IMR-90 (cell line): Measurements from ENCODE around the gene CLEC9A. TPM values are rescaled to one million over a fixed set of nuclear protein-coding genes. Genes with fewer than 3 reads are reported as not detected.

ENCODE experiments used
- ATAC-seq: fragments of 200-7000 bp; cut with Tn5 transposase; 2 replicates; pipeline ENCODE4 v1.9.1; 2020; ENCODE audit warnings: low read depth, mild to moderate bottlenecking, moderate library complexity
- BruUV-seq: library from RNA; stranded (reverse); fragments of 400-500 nt; replicated peaks from 2 replicates; lab custom pipeline; 2021; lab: Mats Ljungman, UMichigan
- CTCF ChIA-PET: fragments of 300-600 bp; formaldehyde crosslinking; extraction: SDS; loops from one replicate; lab custom pipeline; 2021; ENCODE audit warnings: antibody characterized with exemption; lab: Yijun Ruan, JAX
- POLR2A ChIA-PET: fragments of 300-600 bp; sonication (Branson Sonifier 250); formaldehyde crosslinking; loops from one replicate; lab custom pipeline; 2022; ENCODE audit warnings: antibody characterized with exemption; ENCODE audit not compliant: unreplicated experiment; lab: Charles Lee
- DNase-seq: peaks from one replicate; pipeline ENCODE4 v3.0.0; 2013
- H2AFZ ChIP-seq: replicated peaks from 2 replicates; pipeline ENCODE3; 2013; ENCODE audit warnings: low read length, mild to moderate bottlenecking; ENCODE audit not compliant: poor library complexity
- H2AK5ac ChIP-seq: 2 replicates; pipeline ENCODE4 v1.6.1; 2013; ENCODE audit warnings: low read depth, low read length, inconsistent platforms
- H2AK9ac ChIP-seq: replicated peaks from 2 replicates; pipeline ENCODE3; 2013; ENCODE audit warnings: mild to moderate bottlenecking, low read depth, low read length, moderate library complexity; ENCODE audit not compliant: poor library complexity
- H2BK120ac ChIP-seq: 2 replicates; pipeline ENCODE4 v1.6.1; 2013; ENCODE audit warnings: low read depth, low read length, inconsistent platforms
- H2BK15ac ChIP-seq: 3 replicates; pipeline ENCODE4 v1.6.1; 2013; ENCODE audit warnings: low read depth, low read length, inconsistent platforms
- H2BK20ac ChIP-seq: 2 replicates; pipeline ENCODE4 v1.6.1; 2013; ENCODE audit warnings: low read depth, mild to moderate bottlenecking, inconsistent platforms, low read length, moderate library complexity
- H2BK5ac ChIP-seq: 2 replicates; pipeline ENCODE4 v1.6.1; 2013; ENCODE audit warnings: mild to moderate bottlenecking, low read depth, low read length, inconsistent platforms; ENCODE audit not compliant: poor library complexity, severe bottlenecking
- H3K14ac ChIP-seq: replicated peaks from 2 replicates; pipeline ENCODE4 v1.6.1; 2013; ENCODE audit warnings: low read depth, low read length, inconsistent platforms
- H3K18ac ChIP-seq: 2 replicates; pipeline ENCODE4 v1.6.1; 2013; ENCODE audit warnings: low read depth, low read length, control low read depth
- H3K23ac ChIP-seq: 2 replicates; pipeline ENCODE4 v1.6.1; 2013; ENCODE audit warnings: low read depth, low read length, inconsistent platforms
- H3K27ac ChIP-seq: 2 replicates; pipeline ENCODE4 v1.5.1; 2013; ENCODE audit warnings: mild to moderate bottlenecking, control low read depth, low read length; ENCODE audit not compliant: insufficient read depth
- H3K27me3 ChIP-seq: 2 replicates; pipeline ENCODE4 v1.6.1; 2013; ENCODE audit warnings: low read length; ENCODE audit not compliant: control insufficient read depth, insufficient read depth
- H3K36me3 ChIP-seq: 2 replicates; pipeline ENCODE4 v1.6.1; 2013; ENCODE audit warnings: low read length, mixed read lengths; ENCODE audit not compliant: control insufficient read depth, insufficient read depth
- H3K4ac ChIP-seq: 2 replicates; pipeline ENCODE4 v1.6.1; 2013; ENCODE audit warnings: low read depth, low read length, inconsistent platforms
- H3K4me1 ChIP-seq: 2 replicates; pipeline ENCODE4 v1.6.1; 2013; ENCODE audit warnings: low read length, mixed read lengths; ENCODE audit not compliant: control insufficient read depth, insufficient read depth
- H3K4me2 ChIP-seq: 2 replicates; pipeline ENCODE4 v1.6.1; 2013; ENCODE audit warnings: low read depth, mild to moderate bottlenecking, control low read depth, low read length, moderate library complexity
- H3K4me3 ChIP-seq: 2 replicates; pipeline ENCODE4 v1.5.1; 2013; ENCODE audit warnings: low read depth, mild to moderate bottlenecking, control low read depth, low read length, moderate library complexity; ENCODE audit not compliant: insufficient read depth
- H3K56ac ChIP-seq: 2 replicates; pipeline ENCODE4 v1.6.1; 2013; ENCODE audit warnings: low read length, inconsistent platforms; ENCODE audit not compliant: insufficient read depth; ENCODE audit errors: extremely low read depth
- H3K79me1 ChIP-seq, 2 experiments: 2 replicates each; pipeline ENCODE4 v1.6.1; 2013; ENCODE audit warnings: low read length in 2 of 2, inconsistent platforms in 1 of 2, low read depth in 1 of 2
- H3K9ac ChIP-seq: 2 replicates; pipeline ENCODE4 v1.6.1; 2013; ENCODE audit warnings: low read depth, low read length, control low read depth
- H3K9me1 ChIP-seq: 2 replicates; pipeline ENCODE4 v1.6.1; 2013; ENCODE audit warnings: low read length, inconsistent platforms; ENCODE audit not compliant: insufficient read depth
- H3K9me3 ChIP-seq: 2 replicates; pipeline ENCODE4 v1.6.1; 2013; ENCODE audit warnings: low read length; ENCODE audit not compliant: control insufficient read depth, insufficient read depth
- H4K20me1 ChIP-seq: 2 replicates; pipeline ENCODE4 v1.6.1; 2013; ENCODE audit warnings: low read length, inconsistent platforms; ENCODE audit not compliant: insufficient read depth
- H4K5ac ChIP-seq: 2 replicates; pipeline ENCODE4 v1.6.1; 2013; ENCODE audit warnings: mild to moderate bottlenecking, low read depth, low read length, control low read depth
- H4K8ac ChIP-seq, 2 experiments: 2 replicates each; pipeline ENCODE4 v1.6.1; 2013; ENCODE audit warnings: low read depth in 2 of 2, low read length in 2 of 2, control low read depth in 1 of 2, inconsistent platforms in 1 of 2
- H4K91ac ChIP-seq: 2 replicates; pipeline ENCODE4 v1.6.1; 2013; ENCODE audit warnings: low read depth, low read length, inconsistent platforms; ENCODE audit not compliant: insufficient read depth
- BHLHE40 ChIP-seq: fragments of 150-350 bp; IDR thresholded peaks from 2 replicates; pipeline ENCODE4 v1.6.1; 2016; ENCODE audit warnings: mild to moderate bottlenecking, low read depth, low read length
- CEBPB ChIP-seq: IDR thresholded peaks from 2 replicates; pipeline ENCODE4 v1.6.1; 2012; ENCODE audit warnings: low read depth, low read length, improper control_type of control experiment
- CHD1 ChIP-seq: IDR thresholded peaks from 2 replicates; pipeline ENCODE4 v1.6.1; 2012; ENCODE audit warnings: low read depth, low read length, improper control_type of control experiment
- FOS ChIP-seq: fragments of 150-350 bp; IDR thresholded peaks from 2 replicates; pipeline ENCODE4 v1.6.1; 2016; ENCODE audit warnings: low read depth, low read length
- MAFK ChIP-seq: IDR thresholded peaks from 2 replicates; pipeline ENCODE4 v1.6.1; 2012; ENCODE audit warnings: low read depth, low read length, improper control_type of control experiment
- MAZ ChIP-seq: IDR thresholded peaks from 2 replicates; pipeline ENCODE4 v1.6.1; 2012; ENCODE audit warnings: low read depth, mild to moderate bottlenecking, low read length, improper control_type of control experiment, moderate library complexity, borderline replicate concordance
- MXI1 ChIP-seq: IDR thresholded peaks from 2 replicates; pipeline ENCODE4 v1.6.1; 2012; ENCODE audit warnings: low read depth, mild to moderate bottlenecking, low read length, moderate library complexity, borderline replicate concordance
- NFE2L2 ChIP-seq: fragments of 150-350 bp; IDR thresholded peaks from 2 replicates; pipeline ENCODE4 v1.6.1; 2016; ENCODE audit warnings: low read depth, mild to moderate bottlenecking, low read length
- POLR2A ChIP-seq: IDR thresholded peaks from 2 replicates; pipeline ENCODE4 v1.6.1; 2012; ENCODE audit warnings: mild to moderate bottlenecking, low read depth, low read length
- RAD21 ChIP-seq: IDR thresholded peaks from 2 replicates; pipeline ENCODE4 v1.6.1; 2012; ENCODE audit warnings: low read length, improper control_type of control experiment
- RFX5 ChIP-seq: IDR thresholded peaks from 2 replicates; pipeline ENCODE4 v1.8.0; 2012; ENCODE audit warnings: low read depth, mild to moderate bottlenecking, low read length, moderate library complexity
- SMC3 ChIP-seq: fragments of 150-350 bp; IDR thresholded peaks from 2 replicates; pipeline ENCODE4 v1.6.1; 2016; ENCODE audit warnings: low read depth, mild to moderate bottlenecking, antibody characterized with exemption, low read length, moderate library complexity
- WGBS, 2 experiments: methylation state at CpG; one replicate each; pipeline versions ENCODE4 v1.1.5 to v1.1.7; 2013; ENCODE audit warnings: missing lambda C conversion rate in 2 of 2; ENCODE audit not compliant: insufficient read length in 1 of 2; ENCODE audit errors: extremely low coverage in 2 of 2; 5-methylcytosine and 5-hydroxymethylcytosine counted together
- dilution Hi-C: fragments of 300-500 bp; cut with HindIII; formaldehyde crosslinking; loops from one replicate; pipeline ENCODE4 v1.14.3; 2018; ENCODE audit warnings: low sequenced_read_pairs; ENCODE audit not compliant: unreplicated experiment
- in situ Hi-C: fragments of 300-500 bp; cut with MboI; formaldehyde crosslinking; loops from 3 replicates; pipeline ENCODE4 v1.14.3; 2019; ENCODE audit warnings: low sequenced_read_pairs, inconsistent platforms, mixed read lengths
- intact Hi-C: fragments of 100-400 bp; cut with micrococcal nuclease; formaldehyde crosslinking; loops from 2 replicates; pipeline ENCODE4 v1.10.0; 2022
- polyA plus RNA-seq, 3 experiments: library from polyadenylated mRNA; depleted of rRNA; stranded (reverse); fragments of >200 nt; gene quantifications; 2 replicates each; pipeline ENCODE4 v1.2.3, GENCODE V29; 2012; ENCODE audit warnings: low replicate concordance in 1 of 3
- total RNA-seq: library from RNA; depleted of rRNA; stranded (reverse); fragments of >200 nt; gene quantifications from 2 replicates; pipeline ENCODE4 v1.2.3, GENCODE V29; 2012
- TF ChIP-seq, protein P1 (sequence below): fragments of 150-350 bp; IDR thresholded peaks from 2 replicates; pipeline ENCODE4 v1.6.1; 2017; ENCODE audit warnings: mild to moderate bottlenecking, antibody characterized with exemption, low read length, low read depth
- TF ChIP-seq, protein P2 (sequence below): conservative IDR thresholded peaks from 2 replicates; pipeline ENCODE4 v1.5.1; 2012; ENCODE audit warnings: mild to moderate bottlenecking, low read depth, low read length, improper control_type of control experiment
- TF ChIP-seq, protein P3 (sequence below): fragments of 150-350 bp; IDR thresholded peaks from 2 replicates; pipeline ENCODE4 v1.6.1; 2016; ENCODE audit warnings: low read depth, mild to moderate bottlenecking, low read length, moderate library complexity, borderline replicate concordance

The CLEC9A gene
- total and polyA plus RNA-seq, 2 of the 4 experiments (the other 2 are of a cell fraction) = not detected

DNA sequence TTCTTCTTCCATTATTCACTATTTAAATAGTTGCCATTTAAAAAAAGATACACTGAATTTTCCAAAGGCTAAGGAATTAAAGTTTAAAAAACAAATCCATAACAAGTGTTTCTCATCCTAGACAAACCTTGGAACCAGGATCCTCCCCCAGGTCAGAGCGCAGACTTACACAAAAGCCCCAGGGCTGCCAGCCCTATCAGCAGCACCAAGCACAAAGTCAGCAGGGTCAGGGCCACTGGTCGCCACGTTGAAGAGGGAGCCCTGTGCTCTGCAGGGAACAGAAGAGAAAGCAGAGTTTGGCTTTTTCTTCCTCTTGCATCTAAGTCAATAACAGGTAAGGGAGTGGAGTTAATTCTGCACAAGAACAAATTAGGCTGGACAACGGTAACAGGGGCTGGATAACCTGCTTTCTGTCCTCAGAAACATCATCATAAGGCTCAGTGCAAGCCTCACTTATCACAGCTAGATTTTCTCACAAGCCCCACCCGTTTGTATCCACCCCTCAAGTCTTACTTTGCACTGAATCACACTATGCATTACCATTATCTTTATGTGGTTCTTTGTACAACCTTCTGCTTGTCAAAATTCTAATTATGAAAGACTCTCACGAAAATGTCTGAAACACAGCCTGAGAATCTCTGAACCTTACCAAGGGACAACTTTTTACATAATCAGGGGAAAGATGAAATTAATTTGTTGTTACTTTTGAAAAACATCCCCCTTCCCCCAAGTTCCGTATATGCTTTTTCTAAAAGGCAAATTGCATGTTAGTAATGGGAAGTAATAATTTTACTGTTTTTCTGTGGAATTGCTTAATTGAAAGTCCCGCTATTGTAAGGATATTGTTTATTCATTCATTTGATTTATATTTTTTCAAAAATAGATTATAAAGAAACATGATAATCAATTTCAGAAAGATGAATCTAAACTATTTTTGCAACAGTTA, 58.7 kb downstream of the CLEC9A start:
- Histone ChIP-seq H2AK5ac (no peak overlapping the region), H3K9me1 (no peaks in the 10 kb centered on the region), H2BK20ac (no peak overlapping the region), H4K91ac (no peak overlapping the region), H3K79me1 (no peaks in the 10 kb centered on the region), H4K8ac (no peak overlapping the region), H4K5ac (no peak overlapping the region), H3K9me3 (no peaks in the 10 kb centered on the region; the same call in 1 of the 2 replicates), H2AK9ac (no peak overlapping the region), H3K23ac (no peak overlapping the region), H3K4me1 (no peaks in the 10 kb centered on the region), H3K18ac (no peak overlapping the region), H3K27ac (no peak overlapping the region), H3K4me2 (no peak overlapping the region), H3K4ac (no peak overlapping the region), H2BK15ac (no peak overlapping the region), H4K20me1 (no peaks in the 10 kb centered on the region), H2BK5ac (no peak overlapping the region), H2BK120ac (no peak overlapping the region), H3K4me3 (no peak overlapping the region), H3K36me3 (no peaks in the 10 kb centered on the region), H3K9ac (no peak overlapping the region), H3K14ac (no peak overlapping the region), H3K27me3 (no peaks in the 10 kb centered on the region), H2AFZ (no peak overlapping the region), H3K56ac (no peak overlapping the region)
- ATAC-seq = no peak; the same call in 1 of the 2 replicates
- no TSS peak for BruUV-seq
- POLR2A ChIA-PET = no interaction called here
- WGBS, 2 experiments = no CpG with 5 or more reads among the region's 8 CpGs
- in situ Hi-C loops = no loop called here
- intact Hi-C loops = no loop called here
- no peak for DNase-seq
- TF ChIP-seq POLR2A (no peak), MAZ (no peak), NFE2L2 (no peak), MAFK (no peak), MXI1 (no peak), BHLHE40 (no peak), CHD1 (no peak), FOS (no peak), CEBPB (no peak), SMC3 (no peak), RAD21 (no peak), RFX5 (no peak)
- TF ChIP-seq, protein P1, sequence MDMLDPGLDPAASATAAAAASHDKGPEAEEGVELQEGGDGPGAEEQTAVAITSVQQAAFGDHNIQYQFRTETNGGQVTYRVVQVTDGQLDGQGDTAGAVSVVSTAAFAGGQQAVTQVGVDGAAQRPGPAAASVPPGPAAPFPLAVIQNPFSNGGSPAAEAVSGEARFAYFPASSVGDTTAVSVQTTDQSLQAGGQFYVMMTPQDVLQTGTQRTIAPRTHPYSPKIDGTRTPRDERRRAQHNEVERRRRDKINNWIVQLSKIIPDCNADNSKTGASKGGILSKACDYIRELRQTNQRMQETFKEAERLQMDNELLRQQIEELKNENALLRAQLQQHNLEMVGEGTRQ = no peak
- TF ChIP-seq, protein P2, sequence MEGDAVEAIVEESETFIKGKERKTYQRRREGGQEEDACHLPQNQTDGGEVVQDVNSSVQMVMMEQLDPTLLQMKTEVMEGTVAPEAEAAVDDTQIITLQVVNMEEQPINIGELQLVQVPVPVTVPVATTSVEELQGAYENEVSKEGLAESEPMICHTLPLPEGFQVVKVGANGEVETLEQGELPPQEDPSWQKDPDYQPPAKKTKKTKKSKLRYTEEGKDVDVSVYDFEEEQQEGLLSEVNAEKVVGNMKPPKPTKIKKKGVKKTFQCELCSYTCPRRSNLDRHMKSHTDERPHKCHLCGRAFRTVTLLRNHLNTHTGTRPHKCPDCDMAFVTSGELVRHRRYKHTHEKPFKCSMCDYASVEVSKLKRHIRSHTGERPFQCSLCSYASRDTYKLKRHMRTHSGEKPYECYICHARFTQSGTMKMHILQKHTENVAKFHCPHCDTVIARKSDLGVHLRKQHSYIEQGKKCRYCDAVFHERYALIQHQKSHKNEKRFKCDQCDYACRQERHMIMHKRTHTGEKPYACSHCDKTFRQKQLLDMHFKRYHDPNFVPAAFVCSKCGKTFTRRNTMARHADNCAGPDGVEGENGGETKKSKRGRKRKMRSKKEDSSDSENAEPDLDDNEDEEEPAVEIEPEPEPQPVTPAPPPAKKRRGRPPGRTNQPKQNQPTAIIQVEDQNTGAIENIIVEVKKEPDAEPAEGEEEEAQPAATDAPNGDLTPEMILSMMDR = no peak
- TF ChIP-seq, protein P3, sequence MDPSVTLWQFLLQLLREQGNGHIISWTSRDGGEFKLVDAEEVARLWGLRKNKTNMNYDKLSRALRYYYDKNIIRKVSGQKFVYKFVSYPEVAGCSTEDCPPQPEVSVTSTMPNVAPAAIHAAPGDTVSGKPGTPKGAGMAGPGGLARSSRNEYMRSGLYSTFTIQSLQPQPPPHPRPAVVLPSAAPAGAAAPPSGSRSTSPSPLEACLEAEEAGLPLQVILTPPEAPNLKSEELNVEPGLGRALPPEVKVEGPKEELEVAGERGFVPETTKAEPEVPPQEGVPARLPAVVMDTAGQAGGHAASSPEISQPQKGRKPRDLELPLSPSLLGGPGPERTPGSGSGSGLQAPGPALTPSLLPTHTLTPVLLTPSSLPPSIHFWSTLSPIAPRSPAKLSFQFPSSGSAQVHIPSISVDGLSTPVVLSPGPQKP = no peak
- CTCF ChIA-PET = no interaction called here
- dilution Hi-C loops = no loop called here
